K562 (cell line): ENCODE measurements around the gene MYCN. TPM values are rescaled to one million over a fixed set of nuclear protein-coding genes. Genes with fewer than 3 reads are reported as not detected.

ENCODE experiments used
- ATAC-seq: fragments of 200-7000 bp; cut with Tn5 transposase; 3 replicates; pipeline ENCODE4 v1.9.1; 2020; ENCODE audit warnings: moderate library complexity
- BruUV-seq: library from RNA; stranded (reverse); fragments of 400-500 nt; replicated peaks from 2 replicates; lab custom pipeline; 2021; lab: Mats Ljungman, UMichigan
- CTCF ChIA-PET: fragments of 300-600 bp; formaldehyde crosslinking; extraction: SDS; loops from one replicate; lab custom pipeline; 2021; ENCODE audit warnings: low intra/inter-chr PET ratio; lab: Yijun Ruan, JAX
- POLR2A ChIA-PET: fragments of 300-600, 350-650 bp; sonication (Branson Sonifier 250); formaldehyde crosslinking; extraction: SDS; loops from one replicate; lab custom pipeline; 2021; ENCODE audit warnings: antibody characterized with exemption, inconsistent platforms; lab: Yijun Ruan, JAX
- DNase-seq, 4 experiments: peaks; one replicate each; pipeline versions ENCODE4 v3.0.0 to v3.0.0-alpha.2; 2011 to 2018; ENCODE audit warnings: low spot score in 3 of 4, mixed read lengths in 3 of 4; ENCODE audit errors: extremely low read depth in 1 of 4
- FAIRE-seq: peaks from 2 replicates; lab custom pipeline; 2011; peaks lifted over from hg19 to GRCh38; lab: Jason Lieb, UNC
- H2AFZ ChIP-seq: 2 replicates; pipeline ENCODE4 v1.6.0; 2011; ENCODE audit warnings: low read depth, low read length, control low read depth, inconsistent platforms
- H3K27ac ChIP-seq: fragments of 200-600 bp; 3 replicates; pipeline ENCODE4 v1.8.0; 2011; ENCODE audit warnings: low read depth, mild to moderate bottlenecking, control low read depth, inconsistent platforms, low read length, moderate library complexity, mixed read lengths; ENCODE audit errors: extremely low read depth
- H3K27me3 ChIP-seq, 2 experiments: fragments of 300-600 bp in 1 of 2; 2 replicates in 1 of 2; 3 replicates in 1 of 2; pipeline versions ENCODE4 v1.6.0 to v1.8.0; 2011; ENCODE audit warnings: inconsistent platforms in 2 of 2, low read length in 2 of 2, mild to moderate bottlenecking in 1 of 2, mixed read lengths in 1 of 2, moderate library complexity in 1 of 2; ENCODE audit not compliant: control insufficient read depth in 2 of 2, insufficient read depth in 2 of 2
- H3K36me3 ChIP-seq: fragments of 300-600 bp; 3 replicates; pipeline ENCODE4 v1.8.0; 2011; ENCODE audit warnings: mild to moderate bottlenecking, low read length, inconsistent platforms; ENCODE audit not compliant: control insufficient read depth, insufficient read depth
- H3K4me1 ChIP-seq, 2 experiments: fragments of 200-600 bp in 1 of 2; replicated peaks in 1 of 2; 2 replicates in 1 of 2; 3 replicates in 1 of 2; pipeline versions ENCODE4 v1.5.1 to v1.8.0; 2011; ENCODE audit warnings: inconsistent platforms in 2 of 2, low read length in 2 of 2, mild to moderate bottlenecking in 1 of 2, mixed read lengths in 1 of 2, moderate library complexity in 1 of 2; ENCODE audit not compliant: control insufficient read depth in 2 of 2, insufficient read depth in 2 of 2
- H3K4me2 ChIP-seq: 2 replicates; pipeline ENCODE4 v1.6.1; 2011; ENCODE audit warnings: low read length, control low read depth, inconsistent platforms, mixed read lengths; ENCODE audit not compliant: insufficient read depth
- H3K4me3 ChIP-seq: fragments of 200-600 bp; sonication (generic), shearing (Covaris generic); 2 replicates; pipeline ENCODE4 v1.5.1; 2016; ENCODE audit warnings: control low read depth, inconsistent platforms
- H3K79me2 ChIP-seq: fragments of 200-600 bp; 3 replicates; pipeline ENCODE4 v1.8.0; 2011; ENCODE audit warnings: low read length, inconsistent platforms; ENCODE audit not compliant: control insufficient read depth, insufficient read depth
- H3K9ac ChIP-seq, 2 experiments: 2 replicates each; pipeline versions ENCODE4 v1.6.0 to v1.6.1; 2011; ENCODE audit warnings: low read depth in 2 of 2, low read length in 2 of 2, control low read depth in 1 of 2, inconsistent platforms in 1 of 2, mild to moderate bottlenecking in 1 of 2, mixed read lengths in 1 of 2; ENCODE audit not compliant: insufficient read depth in 1 of 2
- H3K9me1 ChIP-seq: one replicate; pipeline ENCODE4 v1.6.0; 2011; ENCODE audit warnings: inconsistent platforms, mild to moderate bottlenecking, low read length, moderate library complexity; ENCODE audit not compliant: control insufficient read depth, insufficient read depth
- H3K9me3 ChIP-seq: replicated peaks from 2 replicates; pipeline ENCODE4 v1.5.1; 2011; ENCODE audit warnings: low read depth, low read length, inconsistent platforms; ENCODE audit not compliant: control insufficient read depth, insufficient read depth
- H4K20me1 ChIP-seq: replicated peaks from 2 replicates; pipeline ENCODE4 v1.6.1; 2011; ENCODE audit warnings: low read length, inconsistent platforms, mixed read lengths; ENCODE audit not compliant: control insufficient read depth, insufficient read depth
- NR1H2 ChIP-seq: sonication (generic); formaldehyde crosslinking; IDR thresholded peaks from 2 replicates; pipeline ENCODE4 v1.4.0; 2020; ENCODE audit warnings: mild to moderate bottlenecking, missing genetic modification reagents
- PTRF ChIP-seq: fragments of 450-650 bp; IDR thresholded peaks from 2 replicates; pipeline ENCODE4 v1.6.1; 2016; ENCODE audit warnings: mild to moderate bottlenecking, missing genetic modification characterization, missing compliant biosample characterization
- STAT5A ChIP-seq: IDR thresholded peaks from 2 replicates; pipeline ENCODE4 v1.6.1; 2012; ENCODE audit warnings: low read length, inconsistent platforms, borderline replicate concordance
- TCF7L2 ChIP-seq: fragments of 150-350 bp; IDR thresholded peaks from 2 replicates; pipeline ENCODE4 v1.6.1; 2016; ENCODE audit warnings: low read depth, mild to moderate bottlenecking, low read length, moderate library complexity
- WGBS: fragments of 100-300 bp; shearing (Covaris generic); methylation state at CpG from one replicate; pipeline ENCODE4 v1.1.6; 2016; ENCODE audit warnings: low coverage, mixed read lengths; ENCODE audit not compliant: insufficient coverage; ENCODE audit errors: missing lambda C conversion rate; 5-methylcytosine and 5-hydroxymethylcytosine counted together
- in situ Hi-C: fragments of 300-500 bp; cut with MboI; formaldehyde crosslinking; loops from 4 replicates; pipeline ENCODE4 v1.15.0; 2018; ENCODE audit warnings: inconsistent platforms, mixed read lengths
- intact Hi-C: fragments of 100-400 bp; cut with micrococcal nuclease; formaldehyde crosslinking; loops from 2 replicates; pipeline ENCODE4 v1.14.2; 2022
- polyA plus RNA-seq, 8 experiments: library from polyadenylated mRNA; depleted of rRNA in 4 of 8; stranded (reverse) in 5 of 8; unstranded in 3 of 8; fragments of >200 nt; fragmentation: Nextera tagmentation in 2 of 8; fragmentation: Illumina TruSeq in 1 of 8; extraction: Ambion mirVana in 2 of 8; extraction: Trizol in 1 of 8; gene quantifications; 2 replicates each; pipeline versions ENCODE4 v1.2.1 to v1.2.3, GENCODE V29; 2011 to 2014; ENCODE audit warnings: inconsistent platforms in 1 of 8, missing spikeins in 1 of 8
- total RNA-seq, 7 experiments: library from RNA; depleted of rRNA in 6 of 7; stranded (reverse); fragments of >200 nt in 6 of 7; fragmentation: Illumina TruSeq in 2 of 7; extraction: Trizol in 2 of 7; gene quantifications; 2 replicates each; pipeline versions ENCODE4 v1.2.1 to v1.2.3, GENCODE V29; 2011 to 2021; ENCODE audit warnings: low replicate concordance in 1 of 7
- TF ChIP-seq, protein P1 (sequence below): fragments of 450-650 bp; IDR thresholded peaks from 2 replicates; pipeline ENCODE4 v1.6.1; 2016; ENCODE audit warnings: borderline replicate concordance
- TF ChIP-seq, protein P2 (sequence below): fragments of 250-450 bp; sonication (Bioruptor Pico); IDR thresholded peaks from 2 replicates; pipeline ENCODE4 v1.5.0; 2021
- TF ChIP-seq, protein P3 (sequence below): conservative IDR thresholded peaks from 2 replicates; pipeline ENCODE4 v1.6.1; 2011; ENCODE audit warnings: low read depth, mild to moderate bottlenecking, low read length; ENCODE audit not compliant: control insufficient read depth
- TF ChIP-seq, protein P4 (sequence below): fragments of 250-450 bp; sonication (Bioruptor Pico); IDR thresholded peaks from 2 replicates; pipeline ENCODE4 v1.8.0; 2022; ENCODE audit warnings: inconsistent platforms, mild to moderate bottlenecking, moderate library complexity, borderline replicate concordance

The MYCN gene
- total and polyA plus RNA-seq, 9 of the 15 experiments (the other 6 are each of a cell fraction or from before 2014, with no cell fraction given), result not detected

DNA sequence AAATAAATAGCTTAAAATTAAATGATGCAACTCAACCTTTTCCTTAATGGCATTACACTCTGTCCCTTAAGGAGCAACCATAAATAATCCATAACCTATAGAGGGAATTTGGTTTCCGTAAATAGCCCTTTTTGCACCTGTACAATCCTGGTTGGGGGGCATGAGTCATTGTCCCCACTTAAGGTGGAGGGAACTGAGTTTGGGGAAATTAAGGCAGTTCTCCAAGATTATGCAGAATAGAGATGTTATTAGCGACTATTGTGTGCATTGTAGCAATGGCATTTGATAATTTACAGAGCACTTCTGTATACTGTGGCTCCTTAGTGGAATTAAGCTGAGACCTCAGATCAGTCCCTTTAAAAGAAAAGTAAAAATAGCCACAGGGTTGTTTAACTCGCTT, 6.6 kb downstream of the MYCN start:
- POLR2A ChIA-PET, result interaction anchor here (0.9 kb wide), 1 partner anchor 23 kb away, joined by 4 read pairs; no protein-coding TSS in a partner anchor
- DNase-seq (no peak), ATAC-seq (no peak), FAIRE-seq (no peak)
- no peaks in the 10 kb centered on the region for H3K79me2 ChIP-seq
- no TSS peak for BruUV-seq
- no peaks in the 10 kb centered on the region for H3K9me1 ChIP-seq
- H2AFZ ChIP-seq, result no peak overlapping the region
- H3K27me3 ChIP-seq, result peaks cover 9 to 47% of the 10 kb centered on the region in 2 experiments; a peak in 4 of 5 replicates
- intact Hi-C loops, result loop anchor here (10.0 kb wide), 1 partner anchor 808 kb away; no protein-coding TSS in a partner anchor
- TF ChIP-seq TCF7L2 (no peak), PTRF (tag) (no peak), STAT5A (no peak), NR1H2 (CRISPR knock-in tag) (no peak)
- TF ChIP-seq, protein P1, sequence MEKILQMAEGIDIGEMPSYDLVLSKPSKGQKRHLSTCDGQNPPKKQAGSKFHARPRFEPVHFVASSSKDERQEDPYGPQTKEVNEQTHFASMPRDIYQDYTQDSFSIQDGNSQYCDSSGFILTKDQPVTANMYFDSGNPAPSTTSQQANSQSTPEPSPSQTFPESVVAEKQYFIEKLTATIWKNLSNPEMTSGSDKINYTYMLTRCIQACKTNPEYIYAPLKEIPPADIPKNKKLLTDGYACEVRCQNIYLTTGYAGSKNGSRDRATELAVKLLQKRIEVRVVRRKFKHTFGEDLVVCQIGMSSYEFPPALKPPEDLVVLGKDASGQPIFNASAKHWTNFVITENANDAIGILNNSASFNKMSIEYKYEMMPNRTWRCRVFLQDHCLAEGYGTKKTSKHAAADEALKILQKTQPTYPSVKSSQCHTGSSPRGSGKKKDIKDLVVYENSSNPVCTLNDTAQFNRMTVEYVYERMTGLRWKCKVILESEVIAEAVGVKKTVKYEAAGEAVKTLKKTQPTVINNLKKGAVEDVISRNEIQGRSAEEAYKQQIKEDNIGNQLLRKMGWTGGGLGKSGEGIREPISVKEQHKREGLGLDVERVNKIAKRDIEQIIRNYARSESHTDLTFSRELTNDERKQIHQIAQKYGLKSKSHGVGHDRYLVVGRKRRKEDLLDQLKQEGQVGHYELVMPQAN, result no peak
- TF ChIP-seq, protein P2, sequence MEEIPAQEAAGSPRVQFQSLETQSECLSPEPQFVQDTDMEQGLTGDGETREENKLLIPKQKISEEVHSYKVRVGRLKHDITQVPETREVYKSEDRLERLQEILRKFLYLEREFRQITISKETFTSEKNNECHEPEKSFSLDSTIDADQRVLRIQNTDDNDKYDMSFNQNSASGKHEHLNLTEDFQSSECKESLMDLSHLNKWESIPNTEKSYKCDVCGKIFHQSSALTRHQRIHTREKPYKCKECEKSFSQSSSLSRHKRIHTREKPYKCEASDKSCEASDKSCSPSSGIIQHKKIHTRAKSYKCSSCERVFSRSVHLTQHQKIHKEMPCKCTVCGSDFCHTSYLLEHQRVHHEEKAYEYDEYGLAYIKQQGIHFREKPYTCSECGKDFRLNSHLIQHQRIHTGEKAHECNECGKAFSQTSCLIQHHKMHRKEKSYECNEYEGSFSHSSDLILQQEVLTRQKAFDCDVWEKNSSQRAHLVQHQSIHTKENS (CRISPR knock-in tag), result no peak
- TF ChIP-seq, protein P3, sequence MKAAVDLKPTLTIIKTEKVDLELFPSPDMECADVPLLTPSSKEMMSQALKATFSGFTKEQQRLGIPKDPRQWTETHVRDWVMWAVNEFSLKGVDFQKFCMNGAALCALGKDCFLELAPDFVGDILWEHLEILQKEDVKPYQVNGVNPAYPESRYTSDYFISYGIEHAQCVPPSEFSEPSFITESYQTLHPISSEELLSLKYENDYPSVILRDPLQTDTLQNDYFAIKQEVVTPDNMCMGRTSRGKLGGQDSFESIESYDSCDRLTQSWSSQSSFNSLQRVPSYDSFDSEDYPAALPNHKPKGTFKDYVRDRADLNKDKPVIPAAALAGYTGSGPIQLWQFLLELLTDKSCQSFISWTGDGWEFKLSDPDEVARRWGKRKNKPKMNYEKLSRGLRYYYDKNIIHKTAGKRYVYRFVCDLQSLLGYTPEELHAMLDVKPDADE, result no peak
- TF ChIP-seq, protein P4, sequence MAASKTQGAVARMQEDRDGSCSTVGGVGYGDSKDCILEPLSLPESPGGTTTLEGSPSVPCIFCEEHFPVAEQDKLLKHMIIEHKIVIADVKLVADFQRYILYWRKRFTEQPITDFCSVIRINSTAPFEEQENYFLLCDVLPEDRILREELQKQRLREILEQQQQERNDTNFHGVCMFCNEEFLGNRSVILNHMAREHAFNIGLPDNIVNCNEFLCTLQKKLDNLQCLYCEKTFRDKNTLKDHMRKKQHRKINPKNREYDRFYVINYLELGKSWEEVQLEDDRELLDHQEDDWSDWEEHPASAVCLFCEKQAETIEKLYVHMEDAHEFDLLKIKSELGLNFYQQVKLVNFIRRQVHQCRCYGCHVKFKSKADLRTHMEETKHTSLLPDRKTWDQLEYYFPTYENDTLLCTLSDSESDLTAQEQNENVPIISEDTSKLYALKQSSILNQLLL, result no peak
- H3K4me2 ChIP-seq, result no peak overlapping the region
- H3K9ac ChIP-seq, result no peak overlapping the region
- CTCF ChIA-PET, result no interaction called here
- H3K9me3 ChIP-seq, result no peaks in the 10 kb centered on the region
- no peaks in the 10 kb centered on the region for H3K4me1 ChIP-seq
- WGBS, result 0% methylated on average over 3 of the region's 3 CpGs
- H3K4me3 ChIP-seq, result no peak overlapping the region
- no peak overlapping the region for H3K27ac ChIP-seq
- in situ Hi-C loops, result loop anchor here (25.0 kb wide), 2 partner anchors 540 to 815 kb away; no protein-coding TSS in a partner anchor
- no peaks in the 10 kb centered on the region for H3K36me3 ChIP-seq
- no peaks in the 10 kb centered on the region; the same call in 1 of the 2 replicates for H4K20me1 ChIP-seq
